Uterus (tissue), 2 donors: ENCODE data around the gene PLA2G15.

ENCODE experiments used
- POLR2A ChIP-seq, 2 donors: fragments of 450-650 bp; IDR thresholded peaks; one replicate each; pipeline ENCODE4 v1.6.1; 2016; ENCODE audit warnings: antibody characterized with exemption in 2 of 2, mild to moderate bottlenecking in 1 of 2, moderate library complexity in 1 of 2
- TF ChIP-seq, protein P1 (sequence below), 4 experiments: fragments of 200-600 bp in 2 of 4; fragments of 450-650 bp in 2 of 4; sonication (generic) in 2 of 4; IDR thresholded peaks; one replicate each; pipeline ENCODE4 v1.5.1; 2016 to 2019; ENCODE audit warnings: antibody characterized with exemption in 4 of 4, mild to moderate bottlenecking in 2 of 4, moderate library complexity in 1 of 4

DNA sequence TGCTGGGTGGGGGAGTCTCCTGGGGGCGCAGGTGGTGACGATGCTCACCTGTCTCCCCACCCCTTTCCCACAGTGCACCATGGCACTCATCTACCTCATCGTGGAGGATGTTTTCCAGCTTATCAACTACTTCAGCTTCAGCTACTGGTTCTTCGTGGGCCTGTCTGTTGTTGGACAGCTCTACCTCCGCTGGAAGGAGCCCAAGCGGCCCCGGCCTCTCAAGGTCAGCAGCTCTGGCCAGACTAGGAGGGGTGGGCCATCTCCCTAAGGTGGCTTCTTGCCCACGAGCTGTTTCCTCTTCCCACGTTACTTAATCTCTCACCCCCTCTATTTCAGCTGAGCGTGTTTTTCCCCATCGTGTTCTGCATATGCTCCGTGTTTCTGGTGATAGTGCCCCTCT lies 51.1 kb downstream of the PLA2G15 start:
- TF ChIP-seq, protein P1, sequence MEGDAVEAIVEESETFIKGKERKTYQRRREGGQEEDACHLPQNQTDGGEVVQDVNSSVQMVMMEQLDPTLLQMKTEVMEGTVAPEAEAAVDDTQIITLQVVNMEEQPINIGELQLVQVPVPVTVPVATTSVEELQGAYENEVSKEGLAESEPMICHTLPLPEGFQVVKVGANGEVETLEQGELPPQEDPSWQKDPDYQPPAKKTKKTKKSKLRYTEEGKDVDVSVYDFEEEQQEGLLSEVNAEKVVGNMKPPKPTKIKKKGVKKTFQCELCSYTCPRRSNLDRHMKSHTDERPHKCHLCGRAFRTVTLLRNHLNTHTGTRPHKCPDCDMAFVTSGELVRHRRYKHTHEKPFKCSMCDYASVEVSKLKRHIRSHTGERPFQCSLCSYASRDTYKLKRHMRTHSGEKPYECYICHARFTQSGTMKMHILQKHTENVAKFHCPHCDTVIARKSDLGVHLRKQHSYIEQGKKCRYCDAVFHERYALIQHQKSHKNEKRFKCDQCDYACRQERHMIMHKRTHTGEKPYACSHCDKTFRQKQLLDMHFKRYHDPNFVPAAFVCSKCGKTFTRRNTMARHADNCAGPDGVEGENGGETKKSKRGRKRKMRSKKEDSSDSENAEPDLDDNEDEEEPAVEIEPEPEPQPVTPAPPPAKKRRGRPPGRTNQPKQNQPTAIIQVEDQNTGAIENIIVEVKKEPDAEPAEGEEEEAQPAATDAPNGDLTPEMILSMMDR (IDR thresholded peaks at IDR 0.05) = no peak
- no peak for TF ChIP-seq POLR2A (IDR thresholded peaks at IDR 0.05)
